ENCODE measurements around the gene ZFP1. TPM values are rescaled to one million over a fixed set of nuclear protein-coding genes. Genes with fewer than 3 reads are reported as not detected.

Gene ZFP1
- 14.0 and 16.1 TPM in 2 replicates for polyA plus RNA-seq (2011; rRNA removed)
- 2.9 and 4.7 TPM in 2 replicates for polyA plus RNA-seq (2012; cell fraction: cytosol; rRNA removed)
- 1.4 and 2.2 TPM in 2 replicates for polyA plus RNA-seq (2012; cell fraction: nucleus; rRNA removed)
- polyA plus RNA-seq (2017; fragmentation: RNase III; extraction: RNeasy Plus Mini Kit Qiagen cat#74134 plus additional on column Dnase treatment): 12.1 to 14.4 TPM (median 13.3 TPM) in 3 replicates
- polyA minus RNA-seq (2011; rRNA and poly(A)+ RNA removed): 9.1 and 11.8 TPM in 2 replicates

DNA sequence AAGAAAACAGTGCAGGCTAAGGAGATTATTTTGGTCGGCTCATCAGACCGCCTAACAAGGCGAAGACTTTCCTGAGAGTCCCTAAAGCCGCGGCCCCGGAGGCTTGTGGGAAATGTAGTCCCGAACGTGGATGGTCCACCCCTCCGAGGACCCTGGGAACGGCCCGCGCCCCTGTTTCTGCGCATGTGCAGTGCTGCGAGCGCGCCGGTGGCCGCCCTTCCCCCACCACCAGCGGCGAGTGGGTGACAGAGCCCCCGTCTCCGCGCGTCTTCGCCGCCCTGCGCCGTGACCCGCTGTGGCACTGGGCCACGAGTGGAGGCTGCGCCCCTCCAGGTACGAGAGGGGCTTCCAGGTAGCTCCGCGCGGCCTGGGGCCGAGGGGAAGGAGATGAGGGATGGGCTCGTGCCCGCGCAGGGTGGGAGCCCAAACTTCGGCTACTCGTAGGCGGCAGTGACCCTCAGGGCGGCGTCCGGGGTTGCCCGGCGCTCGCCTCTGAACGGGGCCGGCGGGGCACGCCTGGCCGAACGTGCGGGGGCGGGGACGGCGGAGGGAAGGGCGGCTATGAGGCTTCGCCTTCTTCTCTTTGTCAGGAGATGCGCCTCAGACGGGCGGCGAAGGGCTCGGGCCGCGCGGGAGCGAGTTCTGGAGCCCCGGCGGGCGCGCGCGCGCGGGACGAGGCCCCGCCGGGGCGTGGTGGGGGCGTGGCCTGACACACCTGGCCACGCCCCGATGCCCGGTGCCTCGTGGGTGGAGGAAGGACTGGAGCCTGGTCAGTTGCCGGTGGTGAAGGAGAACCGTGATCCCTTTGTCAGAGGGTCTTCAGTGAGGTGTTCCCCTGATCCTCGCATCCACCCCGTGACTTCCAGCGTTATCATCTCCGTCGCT, at the start of gene ZFP1:
ZFP1 (plus strand) TSS at position 214 of the 885 bp plus-strand sequence. CDS start 4,428 bp downstream, outside the sequence.
- no peaks in the 10 kb centered on the region for H3K4me1 ChIP-seq
- CTCF ChIA-PET: interaction anchor here (1.4 kb wide), 1 partner anchor 51 kb away, joined by 4 read pairs; no protein-coding TSS in a partner anchor
- WGBS (ENCODE audit: missing lambda C conversion rate): 2% methylated on average over 39 of the region's 93 CpGs
- ATAC-seq: peak; percentile 91 to 97
- peak within 1 kb of the TSS; percentile 98 for H3K4me3 ChIP-seq
- POLR2A ChIA-PET: no interaction called here
- FAIRE-seq: no peak
- DNase-seq (ENCODE audit: low read depth in 1 of 2, low spot score in 1 of 2): peak; percentile 93
- H3K9me3 ChIP-seq: peaks cover 34% of the 10 kb centered on the region; the same call in 2 of the 3 replicates
- peak within 1 kb of the TSS; percentile 82 for H3K4me2 ChIP-seq
- H3K27ac ChIP-seq: peak within 1 kb of the TSS; percentile 94 to 100
- TF ChIP-seq HOXB5 (CRISPR knock-in tag; IDR thresholded peaks at IDR 0.05) (peak; percentile 33; the same call in 1 of the 2 replicates), MAZ (IDR thresholded peaks at IDR 0.05; ENCODE audit: borderline replicate concordance, low read depth, low read length) (no peak), JUNB (IDR thresholded peaks at IDR 0.05) (no peak), MAFK (IDR thresholded peaks at IDR 0.05; ENCODE audit: partially characterized antibody) (no peak), RARB (CRISPR knock-in tag; IDR thresholded peaks at IDR 0.05) (no peak), FOSL2 (IDR thresholded peaks at IDR 0.05) (no peak), FOSL2 (CRISPR knock-in tag; IDR thresholded peaks at IDR 0.05) (no peak; the same call in 1 of the 2 replicates), EHMT2 (IDR thresholded peaks at IDR 0.05; ENCODE audit: low read depth) (no peak), GATA3 (IDR thresholded peaks at IDR 0.05; ENCODE audit: borderline replicate concordance) (0 out of 2 replicates have a peak, but pooled peaks have one; percentile 34), TP53 (CRISPR knock-in tag; IDR thresholded peaks at IDR 0.05) (no peak), TFCP2L1 (CRISPR knock-in tag; IDR thresholded peaks at IDR 0.05) (peak; percentile 58; the same call in 1 of the 2 replicates), FOSB (CRISPR knock-in tag; IDR thresholded peaks at IDR 0.05) (no peak), KDM1A (IDR thresholded peaks at IDR 0.05; ENCODE audit: low read depth) (no peak), ZFP36 (IDR thresholded peaks at IDR 0.05; ENCODE audit: borderline replicate concordance, partially characterized antibody) (no peak), FOXS1 (CRISPR knock-in tag; IDR thresholded peaks at IDR 0.05) (no peak), EP300 (IDR thresholded peaks at IDR 0.05) (no peak), POLR2AphosphoS2 (conservative IDR thresholded peaks at IDR 0.05; ENCODE audit: low read length) (no peak), SMC3 (IDR thresholded peaks at IDR 0.05) (no peak), JUN (IDR thresholded peaks at IDR 0.05) (peak; percentile 67 to 78; a peak in 4 of 5 replicates), CBX2 (IDR thresholded peaks at IDR 0.05; ENCODE audit: borderline replicate concordance, low read depth) (no peak), RFX5 (IDR thresholded peaks at IDR 0.05) (0 out of 2 replicates have a peak, but pooled peaks have one; percentile 49), HOXB13 (CRISPR knock-in tag; IDR thresholded peaks at IDR 0.05; ENCODE audit: low read depth) (no peak)
- TF ChIP-seq, protein P1, sequence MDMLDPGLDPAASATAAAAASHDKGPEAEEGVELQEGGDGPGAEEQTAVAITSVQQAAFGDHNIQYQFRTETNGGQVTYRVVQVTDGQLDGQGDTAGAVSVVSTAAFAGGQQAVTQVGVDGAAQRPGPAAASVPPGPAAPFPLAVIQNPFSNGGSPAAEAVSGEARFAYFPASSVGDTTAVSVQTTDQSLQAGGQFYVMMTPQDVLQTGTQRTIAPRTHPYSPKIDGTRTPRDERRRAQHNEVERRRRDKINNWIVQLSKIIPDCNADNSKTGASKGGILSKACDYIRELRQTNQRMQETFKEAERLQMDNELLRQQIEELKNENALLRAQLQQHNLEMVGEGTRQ (IDR thresholded peaks at IDR 0.05): no peak; the same call in 1 of the 2 replicates
- TF ChIP-seq, protein P2, sequence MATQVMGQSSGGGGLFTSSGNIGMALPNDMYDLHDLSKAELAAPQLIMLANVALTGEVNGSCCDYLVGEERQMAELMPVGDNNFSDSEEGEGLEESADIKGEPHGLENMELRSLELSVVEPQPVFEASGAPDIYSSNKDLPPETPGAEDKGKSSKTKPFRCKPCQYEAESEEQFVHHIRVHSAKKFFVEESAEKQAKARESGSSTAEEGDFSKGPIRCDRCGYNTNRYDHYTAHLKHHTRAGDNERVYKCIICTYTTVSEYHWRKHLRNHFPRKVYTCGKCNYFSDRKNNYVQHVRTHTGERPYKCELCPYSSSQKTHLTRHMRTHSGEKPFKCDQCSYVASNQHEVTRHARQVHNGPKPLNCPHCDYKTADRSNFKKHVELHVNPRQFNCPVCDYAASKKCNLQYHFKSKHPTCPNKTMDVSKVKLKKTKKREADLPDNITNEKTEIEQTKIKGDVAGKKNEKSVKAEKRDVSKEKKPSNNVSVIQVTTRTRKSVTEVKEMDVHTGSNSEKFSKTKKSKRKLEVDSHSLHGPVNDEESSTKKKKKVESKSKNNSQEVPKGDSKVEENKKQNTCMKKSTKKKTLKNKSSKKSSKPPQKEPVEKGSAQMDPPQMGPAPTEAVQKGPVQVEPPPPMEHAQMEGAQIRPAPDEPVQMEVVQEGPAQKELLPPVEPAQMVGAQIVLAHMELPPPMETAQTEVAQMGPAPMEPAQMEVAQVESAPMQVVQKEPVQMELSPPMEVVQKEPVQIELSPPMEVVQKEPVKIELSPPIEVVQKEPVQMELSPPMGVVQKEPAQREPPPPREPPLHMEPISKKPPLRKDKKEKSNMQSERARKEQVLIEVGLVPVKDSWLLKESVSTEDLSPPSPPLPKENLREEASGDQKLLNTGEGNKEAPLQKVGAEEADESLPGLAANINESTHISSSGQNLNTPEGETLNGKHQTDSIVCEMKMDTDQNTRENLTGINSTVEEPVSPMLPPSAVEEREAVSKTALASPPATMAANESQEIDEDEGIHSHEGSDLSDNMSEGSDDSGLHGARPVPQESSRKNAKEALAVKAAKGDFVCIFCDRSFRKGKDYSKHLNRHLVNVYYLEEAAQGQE (IDR thresholded peaks at IDR 0.05): no peak; the same call in 1 of the 2 replicates
- TF ChIP-seq, protein P3, sequence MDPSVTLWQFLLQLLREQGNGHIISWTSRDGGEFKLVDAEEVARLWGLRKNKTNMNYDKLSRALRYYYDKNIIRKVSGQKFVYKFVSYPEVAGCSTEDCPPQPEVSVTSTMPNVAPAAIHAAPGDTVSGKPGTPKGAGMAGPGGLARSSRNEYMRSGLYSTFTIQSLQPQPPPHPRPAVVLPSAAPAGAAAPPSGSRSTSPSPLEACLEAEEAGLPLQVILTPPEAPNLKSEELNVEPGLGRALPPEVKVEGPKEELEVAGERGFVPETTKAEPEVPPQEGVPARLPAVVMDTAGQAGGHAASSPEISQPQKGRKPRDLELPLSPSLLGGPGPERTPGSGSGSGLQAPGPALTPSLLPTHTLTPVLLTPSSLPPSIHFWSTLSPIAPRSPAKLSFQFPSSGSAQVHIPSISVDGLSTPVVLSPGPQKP (IDR thresholded peaks at IDR 0.05; ENCODE audit: low read depth, low read length): no peak
- TF ChIP-seq, protein P4, sequence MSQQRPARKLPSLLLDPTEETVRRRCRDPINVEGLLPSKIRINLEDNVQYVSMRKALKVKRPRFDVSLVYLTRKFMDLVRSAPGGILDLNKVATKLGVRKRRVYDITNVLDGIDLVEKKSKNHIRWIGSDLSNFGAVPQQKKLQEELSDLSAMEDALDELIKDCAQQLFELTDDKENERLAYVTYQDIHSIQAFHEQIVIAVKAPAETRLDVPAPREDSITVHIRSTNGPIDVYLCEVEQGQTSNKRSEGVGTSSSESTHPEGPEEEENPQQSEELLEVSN (IDR thresholded peaks at IDR 0.05; ENCODE audit: borderline replicate concordance, low read depth): 0 out of 2 replicates have a peak, but pooled peaks have one; percentile 49
- TF ChIP-seq, protein P5, sequence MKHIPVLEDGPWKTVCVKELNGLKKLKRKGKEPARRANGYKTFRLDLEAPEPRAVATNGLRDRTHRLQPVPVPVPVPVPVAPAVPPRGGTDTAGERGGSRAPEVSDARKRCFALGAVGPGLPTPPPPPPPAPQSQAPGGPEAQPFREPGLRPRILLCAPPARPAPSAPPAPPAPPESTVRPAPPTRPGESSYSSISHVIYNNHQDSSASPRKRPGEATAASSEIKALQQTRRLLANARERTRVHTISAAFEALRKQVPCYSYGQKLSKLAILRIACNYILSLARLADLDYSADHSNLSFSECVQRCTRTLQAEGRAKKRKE (CRISPR knock-in tag; IDR thresholded peaks at IDR 0.05; ENCODE audit: low read depth): no peak
- TF ChIP-seq, protein P6, sequence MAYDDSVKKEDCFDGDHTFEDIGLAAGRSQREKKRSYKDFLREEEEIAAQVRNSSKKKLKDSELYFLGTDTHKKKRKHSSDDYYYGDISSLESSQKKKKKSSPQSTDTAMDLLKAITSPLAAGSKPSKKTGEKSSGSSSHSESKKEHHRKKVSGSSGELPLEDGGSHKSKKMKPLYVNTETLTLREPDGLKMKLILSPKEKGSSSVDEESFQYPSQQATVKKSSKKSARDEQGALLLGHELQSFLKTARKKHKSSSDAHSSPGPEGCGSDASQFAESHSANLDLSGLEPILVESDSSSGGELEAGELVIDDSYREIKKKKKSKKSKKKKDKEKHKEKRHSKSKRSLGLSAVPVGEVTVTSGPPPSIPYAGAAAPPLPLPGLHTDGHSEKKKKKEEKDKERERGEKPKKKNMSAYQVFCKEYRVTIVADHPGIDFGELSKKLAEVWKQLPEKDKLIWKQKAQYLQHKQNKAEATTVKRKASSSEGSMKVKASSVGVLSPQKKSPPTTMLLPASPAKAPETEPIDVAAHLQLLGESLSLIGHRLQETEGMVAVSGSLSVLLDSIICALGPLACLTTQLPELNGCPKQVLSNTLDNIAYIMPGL (CRISPR knock-in tag; IDR thresholded peaks at IDR 0.05; ENCODE audit: borderline replicate concordance): no peak

All from A549 (cell line).